NT2/D1 (cell line): ENCODE results near the gene POLDIP3.

Source experiments
- YY1 ChIP-seq: IDR thresholded peaks from 2 replicates; pipeline ENCODE4 v1.6.1; 2011; ENCODE audit not compliant: insufficient read length, insufficient read depth
- ZNF274 ChIP-seq: IDR thresholded peaks from 2 replicates; pipeline ENCODE4 v1.6.1; 2011; ENCODE audit warnings: mild to moderate bottlenecking, low read depth, low read length

DNA sequence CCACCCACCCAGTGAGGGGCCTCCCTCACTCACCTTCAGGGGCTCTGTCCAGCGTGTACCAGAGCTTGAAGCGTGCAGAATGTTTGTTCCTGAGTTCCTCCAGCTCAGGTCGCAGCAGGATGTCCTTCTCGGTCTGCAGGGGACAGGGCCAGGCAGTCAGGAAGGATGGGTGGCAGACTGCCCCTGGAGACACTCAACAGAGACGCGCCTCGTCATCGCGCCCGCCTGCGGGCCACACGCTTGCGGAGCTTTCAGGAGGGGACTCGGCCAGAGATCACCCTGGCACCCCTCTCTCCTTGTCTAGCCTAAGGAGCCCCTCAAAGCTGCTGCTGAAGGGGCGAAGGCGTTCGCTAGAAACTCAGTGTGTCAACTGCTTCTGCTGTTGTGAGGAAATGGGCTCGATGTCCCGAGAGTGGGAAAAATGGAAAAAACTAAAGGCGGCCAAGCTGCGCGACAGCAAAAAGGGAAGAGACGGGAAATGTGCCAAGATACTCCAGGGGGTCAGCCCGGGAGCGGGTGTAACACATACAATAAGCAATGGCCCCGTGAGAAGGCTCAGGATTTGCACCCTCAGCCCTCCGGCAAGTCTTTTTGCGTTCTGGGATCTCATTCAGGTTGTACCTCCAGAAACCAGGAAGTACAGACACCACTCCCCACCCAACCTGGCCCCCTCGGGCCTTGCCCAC, 9.2 kb upstream of the POLDIP3 start:
- TF ChIP-seq ZNF274 (no peak), YY1 (no peak)
